KMS-11 (cell line): ENCODE measurements around the gene SOX10.
"Not testable (repeated sequence)": the region's sequence is repeated elsewhere in the genome, so short reads cannot be mapped to it uniquely, and the experiment has no call there.

Source experiments
- H2AFZ ChIP-seq: fragments of 200-600 bp; sonication (generic); 2 replicates; pipeline ENCODE4 v1.6.1; 2016; ENCODE audit warnings: antibody characterized with exemption, mixed run types, low read depth
- H3K27ac ChIP-seq: fragments of 200-600 bp; sonication (generic); 2 replicates; pipeline ENCODE4 v1.6.1; 2016; ENCODE audit warnings: mild to moderate bottlenecking, mixed run types
- H3K27me3 ChIP-seq: fragments of 200-600 bp; sonication (generic); 2 replicates; pipeline ENCODE4 v1.6.1; 2017; ENCODE audit warnings: mild to moderate bottlenecking, low read depth, mixed run types, moderate library complexity; ENCODE audit not compliant: insufficient read depth
- H3K36me3 ChIP-seq: fragments of 200-600 bp; sonication (generic); 2 replicates; pipeline ENCODE4 v1.6.1; 2017; ENCODE audit warnings: mild to moderate bottlenecking, mixed run types; ENCODE audit not compliant: insufficient read depth
- H3K4me1 ChIP-seq: fragments of 200-600 bp; sonication (generic); 2 replicates; pipeline ENCODE4 v1.6.1; 2016; ENCODE audit warnings: mild to moderate bottlenecking, low read depth, mixed run types; ENCODE audit not compliant: poor library complexity, severe bottlenecking
- H3K4me2 ChIP-seq: fragments of 200-600 bp; sonication (generic); 2 replicates; pipeline ENCODE4 v1.7.0; 2016; ENCODE audit warnings: mild to moderate bottlenecking, mixed run types
- H3K4me3 ChIP-seq: fragments of 200-600 bp; sonication (generic); IDR thresholded peaks from 2 replicates; pipeline ENCODE4 v1.6.1; 2017; ENCODE audit warnings: low read depth, low read length, mixed read lengths; ENCODE audit not compliant: insufficient read depth
- H3K79me2 ChIP-seq: fragments of 200-600 bp; sonication (generic); 2 replicates; pipeline ENCODE4 v1.6.1; 2016; ENCODE audit warnings: low read depth, mixed run types; ENCODE audit not compliant: insufficient read depth
- H3K9ac ChIP-seq: fragments of 200-600 bp; sonication (generic); 2 replicates; pipeline ENCODE4 v1.6.1; 2016; ENCODE audit warnings: mild to moderate bottlenecking, mixed run types
- H4K20me1 ChIP-seq: fragments of 200-600 bp; sonication (generic); 2 replicates; pipeline ENCODE4 v1.6.1; 2016; ENCODE audit warnings: mild to moderate bottlenecking, mixed run types; ENCODE audit not compliant: insufficient read depth
- TF ChIP-seq, protein P1 (sequence below): fragments of 200-600 bp; sonication (generic); conservative IDR thresholded peaks from 2 replicates; pipeline ENCODE4 v1.6.1; 2017; ENCODE audit warnings: low read depth, mild to moderate bottlenecking, antibody characterized with exemption, low read length, moderate library complexity, mixed read lengths

The SOX10 gene

DNA sequence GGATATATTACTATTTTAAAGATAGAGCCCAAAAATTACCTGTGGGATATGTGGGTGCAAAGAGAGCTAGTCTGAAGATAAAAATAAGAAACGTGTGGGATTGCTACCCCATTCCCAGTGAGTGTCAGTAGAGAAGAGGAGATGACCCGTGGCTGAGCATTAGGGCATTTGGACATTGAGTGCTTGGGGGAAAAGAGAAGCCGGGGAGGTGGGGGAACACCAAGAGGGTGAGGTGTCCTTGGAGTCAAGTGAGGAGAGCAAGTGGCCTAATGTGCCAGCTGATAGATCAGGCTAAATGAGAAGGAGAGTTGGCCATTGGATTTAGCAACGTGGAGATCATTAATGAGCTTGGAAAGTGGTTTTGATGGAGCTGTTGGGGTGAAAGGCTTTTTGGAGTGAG is 29.7 kb downstream of the SOX10 start:
- H3K36me3 ChIP-seq = no peaks in the 10 kb centered on the region; the same call in 1 of the 2 replicates
- TF ChIP-seq, protein P1, sequence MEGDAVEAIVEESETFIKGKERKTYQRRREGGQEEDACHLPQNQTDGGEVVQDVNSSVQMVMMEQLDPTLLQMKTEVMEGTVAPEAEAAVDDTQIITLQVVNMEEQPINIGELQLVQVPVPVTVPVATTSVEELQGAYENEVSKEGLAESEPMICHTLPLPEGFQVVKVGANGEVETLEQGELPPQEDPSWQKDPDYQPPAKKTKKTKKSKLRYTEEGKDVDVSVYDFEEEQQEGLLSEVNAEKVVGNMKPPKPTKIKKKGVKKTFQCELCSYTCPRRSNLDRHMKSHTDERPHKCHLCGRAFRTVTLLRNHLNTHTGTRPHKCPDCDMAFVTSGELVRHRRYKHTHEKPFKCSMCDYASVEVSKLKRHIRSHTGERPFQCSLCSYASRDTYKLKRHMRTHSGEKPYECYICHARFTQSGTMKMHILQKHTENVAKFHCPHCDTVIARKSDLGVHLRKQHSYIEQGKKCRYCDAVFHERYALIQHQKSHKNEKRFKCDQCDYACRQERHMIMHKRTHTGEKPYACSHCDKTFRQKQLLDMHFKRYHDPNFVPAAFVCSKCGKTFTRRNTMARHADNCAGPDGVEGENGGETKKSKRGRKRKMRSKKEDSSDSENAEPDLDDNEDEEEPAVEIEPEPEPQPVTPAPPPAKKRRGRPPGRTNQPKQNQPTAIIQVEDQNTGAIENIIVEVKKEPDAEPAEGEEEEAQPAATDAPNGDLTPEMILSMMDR = no peak
- peaks cover 12% of the 10 kb centered on the region for H3K4me1 ChIP-seq
- H3K27ac ChIP-seq = no peak overlapping the region
- peaks cover 21% of the 10 kb centered on the region for H3K79me2 ChIP-seq
- no peaks in the 10 kb centered on the region for H4K20me1 ChIP-seq
- peak overlapping the region; percentile 72; the same call in 1 of the 2 replicates for H3K9ac ChIP-seq
- H3K27me3 ChIP-seq = no peaks in the 10 kb centered on the region; the same call in 1 of the 2 replicates
- H2AFZ ChIP-seq = no peak overlapping the region
- no peak overlapping the region for H3K4me3 ChIP-seq
- peak overlapping the region; percentile 95 for H3K4me2 ChIP-seq

DNA sequence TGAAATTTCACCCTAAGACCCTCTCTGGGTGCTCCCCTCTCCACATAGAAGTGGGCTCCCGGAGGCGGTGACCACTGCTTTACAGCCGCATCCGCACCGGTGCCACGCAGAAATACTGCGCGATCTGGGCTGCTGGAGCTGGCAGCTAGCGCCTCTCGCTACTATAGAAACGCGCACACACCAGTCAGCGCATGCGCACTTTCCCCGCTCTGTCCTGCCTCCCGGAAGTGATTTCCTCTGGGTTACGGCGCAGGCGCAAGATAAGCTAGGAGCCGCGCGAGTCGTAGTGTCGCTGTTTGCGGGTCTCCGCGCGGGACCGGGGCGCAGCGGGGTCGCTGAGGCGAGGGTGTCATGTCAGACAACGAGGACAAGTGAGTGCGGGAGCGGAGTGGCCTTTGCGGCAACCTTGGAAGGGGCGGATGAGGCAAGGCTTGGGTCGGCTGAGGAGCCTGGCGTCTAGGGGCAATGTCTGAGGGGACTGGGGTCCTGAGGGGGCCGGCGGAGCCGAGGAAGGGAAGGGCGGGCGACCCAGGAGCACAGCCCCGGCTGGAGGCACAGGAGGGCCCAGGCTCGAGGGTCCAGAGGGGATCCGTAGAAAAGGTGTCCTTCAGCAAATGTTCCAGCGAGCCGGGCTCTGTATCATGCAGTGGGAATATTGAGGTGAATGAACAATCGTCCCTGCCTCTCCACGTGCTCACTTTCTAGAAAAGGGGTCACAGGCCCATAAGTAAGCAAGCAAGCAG is 30.7 kb downstream of the SOX10 start, which contains the start of the genes C22orf23 and POLR2F:
TSS of gene C22orf23 (minus strand) at position 165 of the 743 bp plus-strand sequence. CDS start 452 bp downstream, outside the sequence.
TSS of gene POLR2F (plus strand) at position 263 of the 743 bp plus-strand sequence. CDS start at position 352, 89 bp downstream.
- Histone ChIP-seq H3K36me3 (no peaks in the 10 kb centered on the region; the same call in 1 of the 2 replicates), H3K27ac (no peak within 1 kb of the TSS), H3K4me3 (no peak within 1 kb of the TSS), H3K9ac (peak within 1 kb of the TSS; percentile 72), H3K4me2 (peak within 1 kb of the TSS; percentile 95), H4K20me1 (no peaks in the 10 kb centered on the region), H3K27me3 (no peaks in the 10 kb centered on the region; the same call in 1 of the 2 replicates), H3K79me2 (peaks cover 21% of the 10 kb centered on the region), H2AFZ (peak within 1 kb of the TSS; percentile 87), H3K4me1 (peaks cover 12% of the 10 kb centered on the region)
- TF ChIP-seq, protein P1 = no peak

DNA sequence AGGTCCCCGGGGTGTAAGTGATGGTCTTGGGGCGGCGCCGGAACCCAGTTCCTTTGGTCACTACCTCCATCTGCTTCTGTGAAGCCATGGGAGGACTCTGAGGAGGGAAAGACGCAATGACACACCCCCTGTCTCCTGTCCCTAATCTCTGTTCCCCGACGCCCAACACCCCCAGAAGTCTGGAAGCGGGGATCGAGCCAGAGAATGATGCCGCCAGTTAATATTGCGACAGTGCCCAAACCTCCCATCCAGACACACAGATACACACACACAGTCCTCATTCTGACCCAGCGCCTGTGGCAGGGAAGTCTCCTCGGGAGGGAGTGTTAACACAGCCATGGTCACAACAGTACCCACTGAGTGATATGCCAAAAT is 31.3 kb downstream of the SOX10 start:
- H3K4me1 ChIP-seq = peaks cover 12% of the 10 kb centered on the region
- no peaks in the 10 kb centered on the region for H4K20me1 ChIP-seq
- peak overlapping the region; percentile 87 for H2AFZ ChIP-seq
- H3K36me3 ChIP-seq = no peaks in the 10 kb centered on the region; the same call in 1 of the 2 replicates
- H3K27ac ChIP-seq = no peak overlapping the region
- peak overlapping the region; percentile 95 for H3K4me2 ChIP-seq
- no peaks in the 10 kb centered on the region; the same call in 1 of the 2 replicates for H3K27me3 ChIP-seq
- H3K4me3 ChIP-seq = no peak overlapping the region
- peaks cover 21% of the 10 kb centered on the region for H3K79me2 ChIP-seq
- no peak overlapping the region for H3K9ac ChIP-seq
- TF ChIP-seq, protein P1 = no peak

DNA sequence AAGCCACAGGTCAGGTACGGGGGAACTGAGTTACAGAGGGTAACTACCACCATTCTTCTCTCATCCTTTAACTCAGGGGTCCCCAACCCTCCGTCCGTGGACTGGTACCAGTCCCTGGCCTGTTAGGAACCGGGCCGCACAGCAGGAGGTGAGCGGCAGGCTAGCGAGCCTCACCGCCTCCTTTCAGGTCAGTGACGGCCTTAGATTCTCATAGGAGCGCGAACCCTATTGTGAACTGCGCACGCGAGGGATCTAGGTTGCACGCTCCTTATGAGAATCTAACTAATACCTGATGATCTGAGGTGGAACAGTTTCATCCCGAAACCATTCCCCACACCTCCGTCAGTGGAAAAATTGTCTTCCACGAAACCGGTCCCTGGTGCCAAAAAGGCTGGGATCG is 31.7 kb downstream of the SOX10 start:
- not testable (repeated sequence) for H3K27ac ChIP-seq
- Histone ChIP-seq H2AFZ (peak overlapping the region; percentile 87; the same call in 1 of the 2 replicates), H3K79me2 (peaks cover 21% of the 10 kb centered on the region)

DNA sequence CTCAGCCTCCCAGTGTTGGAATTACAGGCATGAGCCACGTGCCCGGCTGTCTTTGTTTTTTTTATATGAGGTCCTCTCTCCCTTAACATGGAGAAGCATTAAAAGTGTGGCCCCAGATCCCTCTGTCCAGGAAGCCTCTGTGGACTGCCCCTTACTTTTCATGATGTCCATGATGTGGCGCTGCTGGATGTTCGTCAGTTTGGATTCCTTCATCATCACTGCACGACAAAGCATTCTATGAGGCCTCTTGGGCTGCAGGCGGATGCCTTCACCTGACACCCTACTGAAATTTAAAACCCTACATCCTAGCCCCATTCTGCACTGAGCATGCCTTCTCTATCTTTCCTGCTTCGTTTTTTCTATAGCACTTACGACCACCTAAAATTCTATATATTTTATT is 33.0 kb downstream of the SOX10 start:
- H3K4me3 ChIP-seq = no peak overlapping the region
- TF ChIP-seq, protein P1 = no peak
- no peaks in the 10 kb centered on the region for H4K20me1 ChIP-seq
- peaks cover 12% of the 10 kb centered on the region for H3K4me1 ChIP-seq
- H3K4me2 ChIP-seq = no peak overlapping the region
- no peaks in the 10 kb centered on the region; the same call in 1 of the 2 replicates for H3K36me3 ChIP-seq
- H3K27ac ChIP-seq = no peak overlapping the region
- H3K9ac ChIP-seq = no peak overlapping the region
- peaks cover 21% of the 10 kb centered on the region for H3K79me2 ChIP-seq
- H2AFZ ChIP-seq = no peak overlapping the region
- no peaks in the 10 kb centered on the region; the same call in 1 of the 2 replicates for H3K27me3 ChIP-seq

More for the DNA sequence above, 31.7 kb downstream of the SOX10 start:
- Histone ChIP-seq H3K4me2 (peak overlapping the region; percentile 95), H3K4me1 (peaks cover 12% of the 10 kb centered on the region)
- H3K4me3 ChIP-seq, H3K9ac ChIP-seq, H4K20me1 ChIP-seq, H3K27me3 ChIP-seq, H3K36me3 ChIP-seq: not testable (repeated sequence)

DNA sequence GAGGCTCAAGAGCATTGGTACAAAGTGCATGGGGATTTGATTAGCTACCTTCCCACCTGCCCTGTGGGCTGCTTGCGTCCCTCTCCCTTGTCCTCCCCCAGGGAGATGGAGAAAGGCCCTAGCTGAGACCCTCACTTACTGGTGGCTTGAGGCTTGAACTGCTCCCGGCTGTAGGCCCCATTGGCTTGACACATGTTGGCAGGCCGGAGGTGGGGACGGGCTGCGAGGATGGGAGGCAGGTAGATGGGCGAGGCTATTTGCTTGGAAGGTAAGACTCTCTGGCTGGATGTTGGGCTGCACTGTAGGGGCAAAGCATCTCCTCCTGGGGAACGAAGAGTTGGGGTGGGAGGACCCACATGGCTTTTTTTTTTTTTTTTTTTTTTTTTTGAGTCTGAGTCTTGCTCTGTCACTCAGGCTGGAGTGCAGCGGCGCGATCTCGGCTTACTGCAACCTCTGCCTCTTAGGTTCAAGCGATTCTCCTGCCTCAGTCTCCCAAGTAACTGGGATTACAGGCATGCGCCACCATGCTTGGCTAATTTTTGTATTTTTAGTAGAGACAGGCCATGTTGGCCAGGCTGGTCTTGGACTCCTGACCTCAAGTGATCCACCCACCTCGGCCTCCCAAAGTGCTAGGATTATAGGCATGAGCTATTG is 37.1 kb downstream of the SOX10 start:
- H3K27ac ChIP-seq, H3K4me3 ChIP-seq, H3K4me1 ChIP-seq, H3K79me2 ChIP-seq, H2AFZ ChIP-seq, H4K20me1 ChIP-seq, H3K27me3 ChIP-seq, H3K4me2 ChIP-seq, H3K36me3 ChIP-seq, H3K9ac ChIP-seq: not testable (repeated sequence)
